Omental fat pad (tissue), 4 donors: ENCODE data around the gene CAMK1D. TPM values are rescaled to one million over a fixed set of nuclear protein-coding genes. Genes with fewer than 3 reads are reported as not detected.

Source experiments
- ATAC-seq: fragments of 150-250 bp; one replicate; pipeline ENCODE4 v1.9.1; 2016; ENCODE audit warnings: mild to moderate bottlenecking, moderate library complexity; ENCODE audit not compliant: low FRiP score
- DNase-seq: peaks from one replicate; pipeline ENCODE4 v3.0.0-alpha.2; 2019; ENCODE audit warnings: low spot score
- total RNA-seq, 4 donors: library from RNA; depleted of rRNA; stranded (reverse); fragments of >200 nt; gene quantifications; one replicate each; pipeline ENCODE4 v1.1.0, GENCODE V29; 2016
- TF ChIP-seq, protein P1 (sequence below), 3 donors: fragments of 450-650 bp; IDR thresholded peaks; one replicate each; pipeline ENCODE4 v1.5.1; 2016 to 2017; ENCODE audit warnings: antibody characterized with exemption in 3 of 3, mild to moderate bottlenecking in 3 of 3, moderate library complexity in 2 of 3

CAMK1D gene
- total RNA-seq, 4 donors from 2014 or later = 6.0 to 15.8 (median 8.8) TPM

DNA sequence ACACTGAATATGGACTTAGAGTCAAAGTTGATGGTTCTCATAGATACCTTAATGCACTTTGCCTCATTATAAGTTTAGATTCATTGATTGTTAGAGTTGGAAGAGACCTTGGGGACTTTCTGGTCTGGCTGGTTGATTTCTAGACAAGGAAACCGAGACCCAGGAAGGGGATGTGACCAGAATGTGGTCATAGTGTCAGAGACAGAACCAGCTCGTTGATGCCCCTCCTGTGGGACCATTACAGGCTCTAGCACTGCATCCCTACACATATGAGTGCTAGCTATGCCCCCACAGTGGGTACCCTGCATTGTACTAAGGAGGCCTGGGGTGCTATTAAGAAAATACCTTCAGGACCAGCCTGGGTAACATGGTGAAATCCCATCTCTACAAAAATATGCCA is 306.6 kb downstream of the CAMK1D start:
- DNase-seq (no peak), ATAC-seq (no peak)
- TF ChIP-seq, protein P1, sequence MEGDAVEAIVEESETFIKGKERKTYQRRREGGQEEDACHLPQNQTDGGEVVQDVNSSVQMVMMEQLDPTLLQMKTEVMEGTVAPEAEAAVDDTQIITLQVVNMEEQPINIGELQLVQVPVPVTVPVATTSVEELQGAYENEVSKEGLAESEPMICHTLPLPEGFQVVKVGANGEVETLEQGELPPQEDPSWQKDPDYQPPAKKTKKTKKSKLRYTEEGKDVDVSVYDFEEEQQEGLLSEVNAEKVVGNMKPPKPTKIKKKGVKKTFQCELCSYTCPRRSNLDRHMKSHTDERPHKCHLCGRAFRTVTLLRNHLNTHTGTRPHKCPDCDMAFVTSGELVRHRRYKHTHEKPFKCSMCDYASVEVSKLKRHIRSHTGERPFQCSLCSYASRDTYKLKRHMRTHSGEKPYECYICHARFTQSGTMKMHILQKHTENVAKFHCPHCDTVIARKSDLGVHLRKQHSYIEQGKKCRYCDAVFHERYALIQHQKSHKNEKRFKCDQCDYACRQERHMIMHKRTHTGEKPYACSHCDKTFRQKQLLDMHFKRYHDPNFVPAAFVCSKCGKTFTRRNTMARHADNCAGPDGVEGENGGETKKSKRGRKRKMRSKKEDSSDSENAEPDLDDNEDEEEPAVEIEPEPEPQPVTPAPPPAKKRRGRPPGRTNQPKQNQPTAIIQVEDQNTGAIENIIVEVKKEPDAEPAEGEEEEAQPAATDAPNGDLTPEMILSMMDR (IDR thresholded peaks at IDR 0.05) = no peak

DNA sequence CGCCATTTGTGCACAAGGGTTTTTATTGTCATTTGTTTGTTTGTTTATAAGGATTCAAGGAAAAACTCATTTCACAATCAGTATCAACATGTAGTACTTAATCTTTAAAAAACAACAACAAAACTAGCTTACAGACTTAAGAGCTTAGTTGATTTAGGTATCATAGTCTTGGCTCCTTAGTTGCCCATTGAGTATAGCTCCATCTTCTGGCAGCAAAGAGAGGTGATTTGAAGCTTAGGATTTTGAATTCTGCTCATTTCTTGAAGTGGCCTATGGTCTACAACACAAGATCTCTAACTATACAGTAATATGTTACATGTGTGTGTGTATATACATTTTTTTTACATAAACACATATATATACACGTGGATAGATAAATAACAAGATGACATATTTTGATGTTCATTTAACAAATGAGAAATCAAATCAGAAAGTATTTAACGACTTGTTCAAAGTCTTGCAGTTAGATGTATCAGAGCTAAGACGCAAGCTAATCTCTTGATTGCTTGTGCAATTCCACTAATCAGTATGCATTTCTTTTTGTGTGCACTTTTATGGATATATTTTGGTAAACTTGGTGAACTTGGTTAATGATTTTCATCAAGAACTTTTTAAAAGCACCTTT is 307.3 kb downstream of the CAMK1D start:
- no peak for ATAC-seq
- no peak for DNase-seq
- TF ChIP-seq, protein P1 (IDR thresholded peaks at IDR 0.05) = no peak

GRCh38 chr10:12657489-12657888 is 308.1 kb downstream of the CAMK1D start:
- ATAC-seq = no peak
- TF ChIP-seq, protein P1 (IDR thresholded peaks at IDR 0.05) = no peak
- no peak for DNase-seq

DNA sequence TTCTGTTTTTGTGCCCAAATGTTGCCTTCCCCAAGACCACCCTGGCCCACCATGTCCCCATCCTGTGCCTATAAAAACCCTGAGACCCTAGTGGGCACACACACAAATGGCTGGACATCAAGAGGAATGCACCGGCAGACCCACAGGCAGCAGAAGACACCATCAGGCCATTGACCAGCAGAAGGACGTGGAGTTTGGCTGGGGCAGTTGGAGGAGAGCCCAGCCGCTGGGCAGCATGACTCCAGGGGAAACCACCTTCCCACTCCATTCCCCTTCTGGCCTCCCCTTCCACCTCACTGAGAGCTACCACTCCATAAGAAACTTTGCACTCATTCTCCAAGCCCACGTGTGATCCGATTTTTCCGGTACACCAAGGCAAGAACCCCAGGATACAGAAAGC is 309.2 kb downstream of the CAMK1D start:
- no peak for ATAC-seq
- no peak for DNase-seq
- TF ChIP-seq, protein P1 (IDR thresholded peaks at IDR 0.05) = no peak

GRCh38 chr10:12659706-12660105 is 310.4 kb downstream of the CAMK1D start:
- no peak for ATAC-seq
- DNase-seq = no peak
- TF ChIP-seq, protein P1 (IDR thresholded peaks at IDR 0.05) = no peak

- no peak for DNase-seq
- TF ChIP-seq, protein P1 (IDR thresholded peaks at IDR 0.05) = no peak
- ATAC-seq = no peak
Measured at GRCh38 chr10:12660812-12661211, 311.5 kb downstream of the CAMK1D start.

GRCh38 chr10:12661671-12662070 is 312.3 kb downstream of the CAMK1D start:
- ATAC-seq (no peak), DNase-seq (no peak)
- TF ChIP-seq, protein P1 (IDR thresholded peaks at IDR 0.05) = no peak
